NCI-H82 (cell line): ENCODE results near the gene ADD3.
A peak's percentile ranks its signal among the peaks of the same experiment; 100 is the strongest.
"Not testable (repeated sequence)": the region's sequence is repeated elsewhere in the genome, so short reads cannot be mapped to it uniquely, and the experiment has no call there.

ENCODE experiments used
- DNase-seq: peaks from one replicate; lab custom pipeline; 2025; lab: John Stamatoyannopoulos, UW

The ADD3 gene

DNA sequence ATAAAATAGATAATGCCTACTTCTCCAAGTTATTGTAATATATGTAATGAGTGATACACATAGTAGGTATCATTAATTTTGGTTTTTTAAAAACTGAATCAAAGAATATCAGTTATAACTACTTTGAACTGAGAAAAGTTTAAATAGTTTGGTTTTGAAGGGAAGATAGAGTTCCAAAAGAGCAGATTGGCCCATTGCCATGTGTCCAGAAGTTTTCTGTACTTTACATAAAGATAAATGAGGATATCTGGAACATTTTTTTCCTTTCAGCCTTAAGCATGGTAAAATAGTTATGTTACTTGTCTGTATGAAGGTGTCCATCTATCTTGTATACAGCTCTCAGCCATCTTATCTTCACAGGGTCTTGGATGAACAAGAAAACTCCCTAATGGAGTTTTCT is 101.7 kb downstream of the ADD3 start:
- no peak for DNase-seq

DNA sequence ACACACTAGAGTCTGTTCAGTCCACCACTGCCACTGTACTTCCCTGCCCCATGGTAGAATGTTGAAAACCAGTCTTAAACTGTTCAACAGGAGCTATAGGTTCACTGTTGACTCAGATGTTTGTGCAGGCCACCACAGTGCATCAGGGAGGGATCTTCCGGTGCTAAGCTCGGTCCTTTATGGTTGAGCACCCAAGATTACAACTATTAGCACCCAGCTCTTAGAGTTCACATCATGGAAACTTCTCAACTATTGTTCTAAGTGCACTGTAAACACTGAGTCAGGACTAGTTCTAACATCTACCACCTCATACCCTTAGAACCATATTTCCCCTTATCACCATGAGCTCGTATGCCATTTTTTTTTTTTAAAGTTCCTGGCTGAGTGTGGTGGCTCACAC is 102.6 kb downstream of the ADD3 start:
- no peak for DNase-seq

DNA sequence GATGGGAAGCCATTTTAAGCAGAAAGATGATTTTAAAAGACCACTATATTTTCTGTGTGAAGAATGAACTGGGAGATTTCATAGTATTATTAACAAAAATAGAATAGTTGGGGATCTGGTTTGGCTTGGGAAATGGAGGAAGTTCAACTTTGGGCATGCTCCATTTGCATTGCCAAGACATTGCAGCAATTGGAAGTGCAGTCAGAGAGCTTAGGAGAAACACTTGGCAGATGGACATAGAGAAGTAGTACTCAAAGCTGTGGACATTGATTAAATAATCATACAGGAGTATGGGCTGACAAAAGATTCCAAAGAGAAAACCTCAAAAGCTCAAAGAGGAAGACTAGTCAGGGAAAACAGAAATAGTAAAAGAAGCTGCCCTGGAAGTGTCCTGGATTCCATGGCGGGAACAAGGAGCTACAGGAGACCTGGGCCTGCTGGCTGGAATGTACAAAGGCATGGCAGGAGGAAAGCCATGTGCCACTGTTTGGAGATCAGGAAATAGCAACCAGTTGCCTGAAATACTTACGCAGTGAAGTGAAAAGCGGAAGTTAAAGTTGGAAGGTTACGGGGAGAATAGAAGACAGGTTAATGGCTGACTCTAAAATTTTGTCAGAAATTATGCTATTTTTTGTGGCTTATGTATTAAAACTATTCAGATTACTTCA is 106.0 kb downstream of the ADD3 start:
- no peak for DNase-seq

DNA sequence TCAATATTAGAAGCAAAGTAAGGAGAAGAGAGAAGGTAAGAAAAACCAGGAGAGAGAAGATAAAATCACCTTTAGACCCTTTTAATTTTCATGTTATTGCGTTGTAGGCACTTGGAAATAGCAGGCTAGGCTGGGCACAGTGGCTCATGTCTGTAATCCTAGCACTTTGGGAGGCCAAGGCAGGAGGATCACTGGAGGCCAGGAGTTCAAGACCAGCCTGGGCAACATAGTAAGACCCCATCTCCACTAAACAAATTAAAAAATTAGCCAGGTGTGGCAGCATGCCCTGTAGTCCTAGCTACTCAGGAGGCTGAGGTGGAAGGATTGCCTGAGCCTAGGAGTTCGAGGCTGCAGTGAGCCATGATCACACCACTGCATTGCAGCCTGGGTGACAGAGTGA is 106.9 kb downstream of the ADD3 start:
- not testable (repeated sequence) for DNase-seq

DNA sequence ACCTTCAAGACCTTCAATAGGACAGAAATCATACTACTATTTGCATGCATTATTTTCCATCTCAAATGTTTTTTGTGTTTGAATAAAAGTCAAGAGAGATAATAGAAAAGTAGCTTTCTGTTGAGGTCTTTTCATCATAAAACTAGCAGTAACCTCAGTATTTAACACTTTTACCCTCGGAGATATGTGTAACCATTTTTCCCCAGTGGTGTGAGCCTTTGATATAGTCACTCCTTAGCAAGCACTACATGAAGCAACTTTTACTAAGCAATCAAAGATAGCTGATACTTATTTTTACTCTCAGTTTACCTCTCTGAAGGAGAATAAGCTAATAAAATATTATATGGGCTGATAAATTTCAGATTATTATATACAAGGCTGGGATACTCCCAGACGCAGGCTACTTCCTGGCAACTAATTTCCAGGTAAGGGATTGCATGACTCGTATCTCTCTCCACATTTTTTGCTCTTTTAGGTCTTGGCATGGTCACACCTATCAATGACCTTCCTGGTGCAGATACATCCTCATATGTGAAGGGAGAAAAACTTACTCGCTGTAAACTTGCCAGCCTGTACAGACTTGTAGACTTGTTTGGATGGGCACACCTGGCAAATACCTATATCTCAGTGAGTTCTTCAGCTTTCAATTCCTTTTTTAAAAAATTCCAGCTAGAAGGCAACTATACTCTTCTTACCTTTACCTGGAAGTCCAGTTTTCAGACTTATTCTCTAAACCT is 108.2 kb downstream of the ADD3 start:
- no peak for DNase-seq

DNA sequence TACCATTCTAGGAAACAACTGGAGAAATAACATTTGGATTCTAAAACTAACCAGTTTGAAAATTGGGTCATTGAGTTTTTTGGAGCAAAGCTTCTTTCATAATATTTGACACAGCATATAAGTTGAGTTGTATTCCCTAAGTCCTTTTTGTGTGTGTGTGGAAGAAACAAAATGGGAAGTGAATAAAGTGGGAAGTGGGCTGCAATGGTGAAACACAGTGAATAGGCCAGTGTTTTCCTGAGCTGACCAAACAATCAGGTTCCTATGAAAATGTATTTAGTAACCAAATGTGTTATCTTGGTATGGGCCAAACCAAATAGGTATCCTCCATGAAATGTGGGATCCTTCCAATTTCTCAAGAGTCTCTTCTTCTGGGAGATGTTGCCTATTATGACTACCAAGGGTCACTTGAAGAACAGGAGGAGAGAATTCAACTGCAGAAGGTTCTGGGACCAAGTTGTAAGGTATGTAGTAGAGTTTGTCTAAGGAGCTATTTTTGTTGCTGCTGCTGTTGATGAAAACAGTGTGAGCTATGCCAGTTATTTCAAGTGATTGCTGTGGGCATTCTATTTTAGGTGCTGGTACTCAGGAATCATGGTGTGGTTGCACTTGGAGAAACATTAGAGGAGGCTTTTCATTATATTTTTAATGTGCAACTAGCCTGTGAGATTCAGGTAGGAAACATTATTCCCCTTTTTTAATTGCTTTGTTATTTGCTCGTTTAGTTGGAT is 111.3 kb downstream of the ADD3 start:
- no peak for DNase-seq

DNA sequence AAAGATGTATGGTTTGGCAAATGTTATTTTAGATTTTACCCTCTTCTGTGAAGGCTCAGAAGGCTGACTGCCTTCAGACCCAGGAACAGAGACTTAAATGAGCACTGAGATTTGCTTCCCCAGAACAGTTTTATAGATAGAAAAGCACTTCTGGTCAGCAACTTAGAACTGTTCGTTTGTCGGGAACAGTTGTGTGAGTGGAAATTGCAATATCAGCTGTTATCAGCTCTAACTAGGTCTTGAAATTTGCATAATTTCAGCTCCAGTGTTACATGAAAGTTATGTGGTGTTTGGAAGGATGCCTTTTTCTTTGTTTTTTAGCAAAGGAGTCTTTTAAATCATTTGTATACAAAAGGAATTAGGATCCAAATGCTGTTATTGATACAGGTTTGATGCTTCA is 115.8 kb downstream of the ADD3 start:
- DNase-seq: no peak

DNA sequence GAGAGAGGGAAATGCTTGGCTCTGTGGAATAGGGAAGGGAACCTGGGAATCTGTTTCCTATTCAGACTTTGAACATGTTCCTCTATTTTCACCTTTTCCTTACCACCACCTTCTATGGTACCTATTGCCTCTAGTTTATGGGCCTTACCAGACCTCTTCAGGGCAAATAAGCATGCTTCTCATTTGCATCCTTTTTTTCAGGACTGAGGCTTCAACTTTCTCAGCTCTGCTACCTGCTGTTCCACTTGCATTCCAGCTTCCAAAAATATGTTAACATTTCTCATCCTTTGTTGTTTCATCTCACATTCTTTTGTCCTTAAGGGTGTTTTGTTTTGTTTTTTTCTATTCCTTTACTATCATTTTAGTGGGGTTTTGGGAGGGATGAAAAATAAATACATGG is 121.7 kb downstream of the ADD3 start:
- no peak for DNase-seq

DNA sequence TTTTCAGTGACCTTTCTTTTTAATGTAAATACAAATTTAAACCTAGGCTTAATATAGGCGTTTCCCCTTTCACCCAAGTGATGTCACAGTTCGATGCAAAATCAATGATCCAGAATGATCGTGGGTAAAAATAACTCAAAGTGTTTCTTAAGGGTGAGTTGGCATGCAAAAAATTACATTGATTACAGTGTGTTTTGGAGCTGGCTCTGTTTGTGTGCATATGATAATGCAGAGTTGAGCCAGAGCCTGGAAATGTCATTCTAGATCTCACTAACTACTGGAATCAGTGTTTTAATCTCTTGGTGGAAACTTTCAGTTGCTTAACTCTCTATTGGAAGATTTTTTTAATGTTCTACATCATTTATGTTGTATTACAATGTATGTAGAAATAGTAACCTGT is 127.1 kb downstream of the ADD3 start:
- no peak for DNase-seq

DNA sequence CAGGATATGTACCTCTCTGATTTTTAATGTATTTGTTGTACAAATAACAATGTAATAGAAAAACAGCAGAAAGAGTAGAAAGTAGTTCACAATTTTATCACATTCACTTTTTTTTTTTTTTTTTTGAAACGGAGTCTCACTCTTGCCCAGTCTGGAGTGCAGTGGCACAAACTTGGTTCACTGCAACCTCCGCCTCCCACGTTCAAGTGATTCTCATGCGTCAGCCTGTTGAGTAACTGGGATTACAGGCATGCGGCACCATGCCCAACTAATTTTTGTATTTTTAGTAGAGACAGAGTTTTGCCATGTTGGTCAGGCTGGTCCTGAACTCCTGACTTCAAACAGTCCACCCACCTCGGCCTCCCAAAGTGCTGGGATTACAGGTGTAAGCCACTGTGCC is 128.1 kb downstream of the ADD3 start:
- DNase-seq: not testable (repeated sequence)

DNA sequence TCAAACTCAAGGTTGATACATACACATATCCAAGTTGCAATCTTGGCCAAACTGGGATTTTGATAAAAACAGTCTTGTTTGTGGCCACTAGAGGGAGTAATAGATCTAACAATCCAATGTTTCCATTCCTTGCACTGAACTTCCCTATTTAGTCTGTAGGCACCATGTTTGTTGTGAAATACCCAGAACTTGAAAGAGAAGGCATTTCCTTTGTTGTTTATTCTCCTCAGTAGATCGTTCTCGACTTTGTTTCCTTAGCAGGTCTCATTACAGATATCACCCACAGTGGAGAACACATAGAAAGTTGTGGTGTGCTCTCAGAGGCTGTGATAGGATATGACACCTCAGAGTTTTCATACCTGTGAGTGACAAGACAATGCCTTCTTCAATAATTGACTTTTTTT is 129.4 kb downstream of the ADD3 start:
- DNase-seq: peak; percentile 66

DNA sequence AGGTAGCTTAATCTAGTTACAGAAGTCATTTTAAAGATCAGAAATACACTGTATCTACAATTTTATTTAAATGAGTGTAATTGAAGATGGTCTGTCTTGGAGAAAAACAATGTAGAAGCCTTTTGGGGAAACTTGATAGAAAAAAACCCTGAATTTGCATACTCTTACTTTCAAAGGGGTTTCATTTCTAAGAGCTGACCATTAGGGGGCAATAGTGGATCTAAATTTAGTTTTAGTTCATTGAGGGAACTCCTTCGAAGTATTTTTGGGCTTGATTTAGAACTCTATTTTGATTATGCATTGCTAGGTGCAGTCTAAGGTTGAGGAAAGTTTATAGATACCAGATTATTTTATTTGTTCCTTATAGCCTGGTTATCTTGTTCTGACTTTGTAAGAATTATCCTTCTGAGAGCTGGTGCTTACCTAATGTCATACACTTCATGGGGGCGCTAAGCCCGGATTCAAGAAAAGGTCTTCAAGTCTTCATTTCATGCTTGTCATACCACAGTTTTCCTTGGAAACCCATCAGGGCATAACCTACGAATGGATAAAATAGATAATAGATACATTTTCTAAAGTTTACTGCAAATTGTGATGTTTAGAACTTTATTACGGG is 130.5 kb downstream of the ADD3 start:
- DNase-seq: peak; percentile 83

DNA sequence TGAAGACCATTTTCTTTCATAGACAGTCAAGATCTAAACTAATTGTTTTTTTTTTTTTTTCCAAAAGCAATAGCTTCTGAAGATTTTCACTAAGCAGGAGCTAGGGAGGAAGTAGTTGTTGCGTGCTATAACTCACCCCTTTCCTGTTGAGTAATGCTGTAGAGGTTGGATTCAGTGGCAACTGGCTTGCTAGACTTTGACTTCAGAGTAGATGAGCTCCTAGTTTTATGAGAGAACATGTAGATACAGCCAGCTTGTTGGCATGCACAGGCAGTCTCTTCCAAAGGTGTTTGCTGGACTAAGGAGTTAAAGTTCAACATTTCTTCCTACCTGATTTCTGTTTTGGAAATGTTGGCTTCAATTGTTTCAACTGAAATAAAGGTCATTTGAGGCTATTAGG is 133.4 kb downstream of the ADD3 start:
- no peak for DNase-seq

DNA sequence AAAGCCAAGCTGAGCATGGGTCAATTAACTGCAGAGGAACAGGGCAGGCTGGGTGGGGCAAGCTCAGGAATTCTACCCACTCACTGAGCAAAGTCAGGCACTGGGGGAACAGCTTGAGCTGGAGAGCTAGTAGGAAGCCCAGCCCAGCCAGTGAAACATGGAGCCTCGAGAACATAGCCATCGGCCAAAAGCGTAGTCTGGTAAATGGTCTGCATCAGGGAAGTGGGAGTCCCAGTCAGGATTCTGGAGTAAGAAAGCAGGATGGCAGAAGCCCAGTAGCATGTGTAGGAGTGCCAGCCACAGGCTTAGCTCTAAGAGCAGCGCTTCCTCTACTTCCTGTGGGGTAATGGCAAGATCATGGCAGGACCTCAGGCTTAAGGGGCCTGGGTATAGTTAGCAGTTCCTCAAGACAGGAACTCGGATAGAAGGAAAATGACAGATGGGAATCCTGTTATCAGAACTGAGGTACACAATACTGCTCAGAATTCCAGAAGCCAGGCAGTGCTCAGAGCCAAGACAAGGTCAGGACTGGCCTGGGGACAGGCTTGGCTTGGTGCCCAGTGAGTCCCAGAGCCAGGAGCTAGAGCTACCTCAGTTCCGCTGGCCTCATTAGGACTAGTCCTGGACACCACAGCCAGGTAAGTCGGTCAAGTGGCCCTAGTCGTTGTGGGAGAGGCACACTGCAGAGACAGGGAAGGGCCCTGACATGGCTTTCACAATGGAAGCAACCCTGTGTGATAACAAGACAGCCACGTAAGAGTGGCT is 134.3 kb downstream of the ADD3 start:
- peak; percentile 9 for DNase-seq

DNA sequence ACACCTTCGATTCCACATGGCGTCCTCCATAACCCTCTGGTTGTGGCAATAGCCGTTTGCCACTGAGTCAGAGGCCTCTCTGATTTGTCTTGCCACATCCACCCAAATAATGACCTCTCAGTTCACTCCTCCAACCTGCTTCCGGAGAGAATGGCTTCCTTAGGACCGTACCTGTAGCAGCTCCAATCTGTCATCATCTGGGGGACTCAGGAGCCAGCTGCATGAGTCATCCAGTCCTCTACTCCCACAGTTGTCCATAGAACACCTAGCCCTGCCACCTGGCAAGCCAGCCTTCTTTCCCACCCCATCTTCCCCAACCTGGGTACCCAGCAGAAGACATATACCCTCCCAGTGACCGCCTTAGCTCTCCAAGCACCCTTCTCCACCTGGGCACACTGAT is 135.2 kb downstream of the ADD3 start:
- no peak for DNase-seq

DNA sequence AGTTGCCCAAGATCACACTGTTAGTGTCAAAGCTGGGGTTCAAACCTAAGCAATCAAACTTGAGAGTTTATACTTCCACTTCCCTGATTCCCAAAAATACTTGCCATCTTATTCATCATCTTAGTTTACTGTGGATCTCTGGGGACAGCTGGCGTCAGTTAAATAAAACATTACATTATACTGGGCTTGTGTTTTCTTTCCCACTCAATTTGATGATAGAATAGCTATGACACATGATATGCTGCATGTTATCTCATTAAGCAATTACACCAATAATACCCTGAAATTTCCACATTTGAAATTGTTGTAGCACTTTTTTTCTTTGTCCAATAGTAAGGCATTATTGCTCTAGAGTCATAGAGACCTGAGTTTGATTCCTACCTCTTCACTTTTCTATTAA is 136.7 kb downstream of the ADD3 start:
- DNase-seq: no peak

DNA sequence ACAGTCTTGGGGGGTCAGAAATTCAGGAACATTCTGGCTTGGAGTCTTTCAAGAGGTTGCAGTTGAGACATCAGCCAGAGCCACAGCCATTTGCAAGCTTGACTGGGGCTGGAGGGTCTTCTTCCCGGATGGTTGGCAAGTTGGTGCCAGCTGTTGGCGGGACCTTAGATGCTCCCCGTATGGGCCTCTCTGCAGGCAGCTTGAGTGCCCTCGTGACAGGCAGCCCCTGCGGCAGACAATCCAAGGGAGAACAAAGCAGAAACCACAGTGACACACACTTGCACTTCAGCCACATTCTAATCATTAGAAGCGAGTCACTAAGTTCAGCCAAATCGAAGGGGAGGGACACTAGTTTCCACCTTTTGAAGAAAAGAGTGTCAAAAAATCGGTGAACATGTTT is 140.2 kb downstream of the ADD3 start:
- DNase-seq: no peak

DNA sequence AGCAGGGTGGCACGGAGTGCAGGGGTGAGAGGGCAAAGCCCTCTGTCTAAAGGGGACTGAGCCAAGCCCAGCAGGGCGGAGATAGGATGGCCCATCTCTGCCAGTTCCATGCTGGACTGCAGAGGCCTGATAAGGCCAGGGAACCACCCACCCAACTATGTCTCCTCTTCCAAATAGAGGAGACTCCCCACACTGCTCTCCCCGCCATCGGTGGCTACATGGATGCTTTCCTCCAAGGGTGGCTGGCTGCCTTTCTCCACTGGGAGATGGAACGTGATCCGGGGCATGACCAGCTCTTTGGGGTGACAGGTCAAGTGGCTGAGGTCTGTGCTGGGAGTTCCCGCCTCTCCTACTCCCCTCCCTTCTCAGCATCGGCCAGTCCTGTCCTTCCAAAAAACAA is 141.5 kb downstream of the ADD3 start:
- no peak for DNase-seq

DNA sequence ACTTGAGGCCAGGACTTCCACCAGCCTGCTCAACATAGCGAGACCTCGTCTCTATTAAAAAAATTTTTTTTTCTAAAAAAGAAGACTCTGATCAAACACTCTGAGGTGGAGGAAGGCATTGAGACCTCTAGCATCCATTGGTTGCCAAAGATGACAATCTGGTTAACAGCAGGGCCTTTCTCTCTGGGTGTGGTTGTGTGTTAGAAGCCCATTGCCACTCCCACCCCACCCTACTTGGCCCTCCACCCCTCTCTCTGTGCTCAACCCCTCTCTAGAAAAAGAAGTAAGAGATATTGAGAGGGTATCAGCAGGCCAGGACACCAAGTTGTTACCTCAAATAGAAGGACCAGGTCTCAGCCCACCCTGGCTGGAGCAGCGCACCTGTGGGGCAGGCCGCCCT is 142.3 kb downstream of the ADD3 start:
- no peak for DNase-seq

DNA sequence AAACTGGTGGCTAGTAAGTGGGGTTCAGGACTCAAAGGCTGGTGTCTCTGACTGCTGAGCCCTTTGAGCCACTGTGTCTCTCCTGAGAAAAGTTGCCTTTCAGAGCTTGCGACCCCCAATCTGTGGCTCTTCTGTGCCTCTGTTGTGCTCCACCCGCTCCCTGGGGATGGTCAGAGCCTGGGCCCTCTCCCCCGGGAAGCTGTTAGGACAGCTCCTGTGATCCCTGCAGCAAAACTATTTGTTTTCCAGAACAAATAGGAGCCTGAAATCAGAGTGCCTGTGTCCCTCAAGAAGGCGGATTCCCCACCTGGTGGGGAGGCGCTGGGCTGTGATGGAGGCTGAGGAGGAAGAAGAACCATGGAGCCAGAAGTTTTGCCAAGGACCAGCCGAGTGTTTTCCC is 143.2 kb downstream of the ADD3 start:
- no peak for DNase-seq

DNA sequence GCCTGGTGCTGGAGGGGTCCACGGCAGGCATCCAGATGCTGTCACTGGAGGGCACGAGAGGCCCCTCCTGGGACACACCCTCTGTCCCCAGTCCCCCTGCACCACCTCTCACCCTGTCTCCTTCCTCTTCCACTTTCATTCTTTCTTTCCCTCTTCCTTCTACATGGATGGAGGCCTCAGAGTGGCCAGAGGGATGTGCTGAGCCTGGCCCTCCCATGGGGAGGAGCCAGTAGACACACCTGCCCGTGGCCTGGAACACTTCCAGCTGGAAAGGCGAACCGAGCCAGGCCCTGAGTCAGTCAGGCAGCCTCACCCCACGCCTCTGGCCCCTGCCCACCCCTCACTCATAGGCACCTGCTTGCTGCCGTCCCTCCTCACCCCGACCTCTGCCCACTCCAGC is 143.7 kb downstream of the ADD3 start:
- DNase-seq: peak; percentile 78

DNA sequence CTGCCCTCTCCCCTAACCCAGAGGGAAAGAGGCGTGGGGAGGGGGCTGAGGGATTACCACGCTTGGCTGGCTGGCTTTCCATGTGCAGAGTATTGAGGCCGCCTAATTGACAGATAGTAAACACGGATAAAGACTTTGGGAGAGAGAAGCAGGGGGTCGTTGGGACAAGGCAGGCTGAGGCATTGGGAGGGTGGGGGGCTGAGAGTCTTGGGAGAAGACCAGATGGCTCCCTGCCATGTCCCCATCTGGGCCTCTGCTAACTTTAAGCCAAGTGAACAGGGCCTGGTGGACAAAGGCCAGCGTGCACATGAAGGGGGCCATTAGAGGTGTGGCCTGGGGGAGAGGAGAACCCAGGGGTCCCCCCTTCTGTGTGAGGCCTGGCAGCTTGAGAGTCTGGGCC is 144.2 kb downstream of the ADD3 start:
- peak; percentile 94 for DNase-seq
